Karpas-422 (cell line): ENCODE measurements around the gene MRPL34. TPM values are rescaled to one million over a fixed set of nuclear protein-coding genes. Genes with fewer than 3 reads are reported as not detected.

ENCODE experiments used
- DNase-seq: peaks from one replicate; pipeline ENCODE4 v3.0.0-alpha.2; 2015
- H2AFZ ChIP-seq: fragments of 200-600 bp; sonication (generic); 2 replicates; pipeline ENCODE4 v1.6.1; 2014; ENCODE audit warnings: antibody characterized with exemption, low read length, mixed read lengths
- H3K27ac ChIP-seq: fragments of 200-600 bp; sonication (generic); 2 replicates; pipeline ENCODE4 v1.5.1; 2014; ENCODE audit warnings: mild to moderate bottlenecking, low read length, moderate library complexity
- H3K27me3 ChIP-seq: fragments of 200-600 bp; sonication (generic); 2 replicates; pipeline ENCODE4 v1.6.1; 2014; ENCODE audit warnings: low read length, mixed read lengths
- H3K36me3 ChIP-seq: fragments of 200-600 bp; sonication (generic); 2 replicates; pipeline ENCODE4 v1.6.1; 2014; ENCODE audit warnings: low read length, mixed read lengths; ENCODE audit not compliant: insufficient read depth
- H3K4me1 ChIP-seq: fragments of 200-600 bp; sonication (generic); 2 replicates; pipeline ENCODE4 v1.6.1; 2014; ENCODE audit warnings: mild to moderate bottlenecking, low read length, mixed read lengths
- H3K4me2 ChIP-seq: fragments of 200-600 bp; sonication (generic); 2 replicates; pipeline ENCODE4 v1.6.1; 2014; ENCODE audit warnings: low read length, low read depth, mild to moderate bottlenecking; ENCODE audit not compliant: poor library complexity, severe bottlenecking
- H3K4me3 ChIP-seq: fragments of 200-600 bp; sonication (generic); 2 replicates; pipeline ENCODE4 v1.5.1; 2014; ENCODE audit warnings: mild to moderate bottlenecking, antibody characterized with exemption, low read length, mixed read lengths
- H3K79me2 ChIP-seq: fragments of 200-600 bp; sonication (generic); 2 replicates; pipeline ENCODE4 v1.6.1; 2014; ENCODE audit warnings: mild to moderate bottlenecking, low read length, mixed read lengths
- H3K9ac ChIP-seq: fragments of 200-600 bp; sonication (generic); 2 replicates; pipeline ENCODE4 v1.6.0; 2014; ENCODE audit warnings: low read length
- H3K9me2 ChIP-seq: fragments of 200-600 bp; sonication (generic), shearing (Covaris generic); replicated peaks from 2 replicates; pipeline ENCODE4 v1.6.0; 2014; ENCODE audit warnings: mild to moderate bottlenecking, low read length, moderate library complexity; ENCODE audit not compliant: insufficient read depth
- H3K9me3 ChIP-seq: fragments of 300-700, 200-600 bp; sonication (generic); 2 replicates; pipeline ENCODE4 v1.6.1; 2014; ENCODE audit warnings: low read length, mixed read lengths
- H4K20me1 ChIP-seq: fragments of 200-600 bp; sonication (generic); 2 replicates; pipeline ENCODE4 v1.6.1; 2014; ENCODE audit warnings: mild to moderate bottlenecking, antibody characterized with exemption, low read length, low read depth; ENCODE audit not compliant: insufficient read depth
- total RNA-seq: library from RNA; depleted of rRNA; stranded (reverse); fragments of >200 nt; shearing (Covaris generic); gene quantifications from 2 replicates; pipeline ENCODE4 v1.2.3, GENCODE V29; 2014; ENCODE audit warnings: low replicate concordance

Gene MRPL34
- total RNA-seq, 1 experiment from 2014 or later: 34.0 TPM

DNA sequence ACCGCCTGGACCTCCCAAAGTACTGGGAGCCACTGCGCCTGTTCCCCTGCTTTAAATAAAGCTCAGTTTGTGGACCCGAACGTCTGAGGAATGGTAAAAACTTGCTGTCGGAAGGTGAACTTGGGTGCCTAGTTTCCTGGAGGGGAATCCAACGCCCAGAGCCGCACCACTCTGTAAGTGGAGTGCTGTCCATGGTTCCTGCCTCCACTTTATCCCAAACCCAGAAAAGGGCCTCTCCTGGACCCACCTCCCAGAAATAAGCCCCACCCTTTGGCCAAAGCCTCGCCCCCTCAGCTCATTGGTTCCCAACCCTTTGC lies 26.6 kb downstream of the MRPL34 start:
- no peaks in the 10 kb centered on the region for H3K9me2 ChIP-seq

DNA sequence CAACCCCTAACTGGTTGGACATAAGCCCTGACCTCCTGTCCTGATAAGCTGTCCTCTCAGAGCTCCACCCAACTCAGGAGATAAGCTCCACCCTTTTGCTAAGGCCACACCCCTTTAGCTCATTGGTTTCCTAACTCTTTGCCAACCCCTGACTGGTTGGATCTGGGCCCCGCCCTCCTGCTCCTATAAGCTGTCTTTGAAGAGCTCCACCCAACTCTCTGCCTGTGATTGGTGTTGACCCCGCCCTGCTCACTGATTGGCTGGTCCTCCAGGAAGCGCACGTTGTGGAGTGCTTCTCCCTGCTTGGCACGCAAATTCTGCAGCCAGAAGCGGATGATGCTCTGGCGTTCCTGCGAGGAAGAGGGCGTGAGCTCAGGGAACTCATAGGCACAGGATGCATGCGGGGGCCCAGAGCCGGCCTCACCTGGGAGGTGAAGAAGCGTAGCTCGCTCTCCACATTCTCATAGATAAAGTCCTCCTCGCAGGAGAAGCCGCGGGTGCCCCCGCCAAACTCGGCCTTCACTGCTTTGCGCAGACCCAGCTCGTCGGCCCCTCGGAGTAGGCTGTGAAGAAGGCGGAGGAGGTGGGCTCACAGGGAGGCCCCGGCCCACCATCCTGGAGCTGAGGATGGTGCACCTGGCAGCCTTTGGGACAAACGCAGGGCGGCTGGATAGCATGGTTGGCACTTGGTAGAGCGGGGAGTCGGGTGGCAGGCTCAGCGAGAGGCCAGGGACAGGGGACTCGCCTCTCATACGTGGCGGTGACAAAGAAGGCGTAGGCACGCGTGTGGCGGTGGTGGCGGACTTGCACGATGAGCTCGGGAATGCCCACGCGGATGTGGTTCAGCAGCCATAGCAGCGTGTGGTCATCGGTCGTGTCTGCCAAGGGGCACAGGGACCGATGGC lies 27.3 kb downstream of the MRPL34 start:
- Histone ChIP-seq H2AFZ (no peak overlapping the region), H3K27me3 (no peaks in the 10 kb centered on the region), H3K9me3 (no peaks in the 10 kb centered on the region), H3K4me1 (peaks cover 20% of the 10 kb centered on the region), H4K20me1 (no peaks in the 10 kb centered on the region), H3K9ac (no peak overlapping the region), H3K9me2 (no peaks in the 10 kb centered on the region), H3K79me2 (peaks cover under 1% of the 10 kb centered on the region), H3K36me3 (no peaks in the 10 kb centered on the region), H3K27ac (no peak overlapping the region), H3K4me3 (no peak overlapping the region; the same call in 1 of the 2 replicates), H3K4me2 (no peak overlapping the region)
- DNase-seq: peak; percentile 95

More for the DNA sequence above, 26.6 kb downstream of the MRPL34 start:
- Histone ChIP-seq H3K27ac (no peak overlapping the region), H2AFZ (no peak overlapping the region), H3K4me3 (no peak overlapping the region), H3K79me2 (no peaks in the 10 kb centered on the region), H3K4me2 (no peak overlapping the region), H3K27me3 (no peaks in the 10 kb centered on the region), H3K9ac (no peak overlapping the region), H3K4me1 (peaks cover 20% of the 10 kb centered on the region), H3K36me3 (no peaks in the 10 kb centered on the region), H3K9me3 (no peaks in the 10 kb centered on the region), H4K20me1 (no peaks in the 10 kb centered on the region)
- DNase-seq: no peak

DNA sequence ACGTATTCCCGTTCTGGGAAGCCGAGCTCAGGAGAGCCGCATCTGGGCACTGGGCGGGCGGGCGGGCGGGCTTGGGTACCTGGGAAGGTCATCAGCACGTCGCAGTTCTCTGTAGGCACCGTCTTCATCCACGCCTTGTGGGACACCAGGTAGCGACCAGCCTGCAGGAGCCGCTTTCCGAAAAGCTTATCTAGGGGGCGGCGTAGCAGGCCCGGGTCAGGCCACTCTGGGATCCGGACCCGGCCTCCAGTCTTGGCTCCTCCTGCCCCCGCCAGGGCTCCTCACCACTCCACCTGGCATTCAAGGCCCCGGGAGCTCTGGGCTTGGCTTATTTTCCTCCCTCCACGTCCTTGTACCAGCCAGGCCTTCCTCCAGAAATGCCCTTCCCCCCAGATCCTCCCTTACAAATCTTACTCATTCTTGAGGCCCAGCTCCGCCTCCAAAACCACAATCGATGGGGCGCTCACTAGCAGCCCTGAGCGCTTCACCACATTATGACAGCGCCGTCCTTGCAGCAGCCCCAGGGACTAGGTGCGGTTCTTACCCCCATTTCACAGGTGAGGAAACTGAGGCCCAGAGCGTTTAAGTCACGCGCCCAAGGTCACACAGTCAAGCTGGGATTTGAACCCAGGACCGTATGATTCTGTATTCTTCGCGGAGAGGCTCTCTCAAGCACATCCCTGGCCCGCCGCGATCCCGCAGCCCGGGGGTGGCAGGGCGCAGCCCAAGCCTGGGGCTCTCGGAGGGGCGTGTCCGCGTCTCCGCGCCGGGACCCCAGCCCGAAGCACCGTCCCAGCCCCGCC lies 28.1 kb downstream of the MRPL34 start:
- H3K9me3 ChIP-seq: no peaks in the 10 kb centered on the region
- H2AFZ ChIP-seq: peak overlapping the region; percentile 84; the same call in 1 of the 2 replicates
- peak overlapping the region; percentile 72 for H3K9ac ChIP-seq
- peak overlapping the region; percentile 94 for H3K4me2 ChIP-seq
- no peaks in the 10 kb centered on the region for H3K27me3 ChIP-seq
- peaks cover 28% of the 10 kb centered on the region for H3K4me1 ChIP-seq
- no peaks in the 10 kb centered on the region for H3K36me3 ChIP-seq
- H3K27ac ChIP-seq: no peak overlapping the region
- H3K9me2 ChIP-seq: no peaks in the 10 kb centered on the region
- DNase-seq: peak; percentile 61
- H3K79me2 ChIP-seq: peaks cover 9% of the 10 kb centered on the region
- peak overlapping the region; percentile 73 for H3K4me3 ChIP-seq
- H4K20me1 ChIP-seq: no peaks in the 10 kb centered on the region

DNA sequence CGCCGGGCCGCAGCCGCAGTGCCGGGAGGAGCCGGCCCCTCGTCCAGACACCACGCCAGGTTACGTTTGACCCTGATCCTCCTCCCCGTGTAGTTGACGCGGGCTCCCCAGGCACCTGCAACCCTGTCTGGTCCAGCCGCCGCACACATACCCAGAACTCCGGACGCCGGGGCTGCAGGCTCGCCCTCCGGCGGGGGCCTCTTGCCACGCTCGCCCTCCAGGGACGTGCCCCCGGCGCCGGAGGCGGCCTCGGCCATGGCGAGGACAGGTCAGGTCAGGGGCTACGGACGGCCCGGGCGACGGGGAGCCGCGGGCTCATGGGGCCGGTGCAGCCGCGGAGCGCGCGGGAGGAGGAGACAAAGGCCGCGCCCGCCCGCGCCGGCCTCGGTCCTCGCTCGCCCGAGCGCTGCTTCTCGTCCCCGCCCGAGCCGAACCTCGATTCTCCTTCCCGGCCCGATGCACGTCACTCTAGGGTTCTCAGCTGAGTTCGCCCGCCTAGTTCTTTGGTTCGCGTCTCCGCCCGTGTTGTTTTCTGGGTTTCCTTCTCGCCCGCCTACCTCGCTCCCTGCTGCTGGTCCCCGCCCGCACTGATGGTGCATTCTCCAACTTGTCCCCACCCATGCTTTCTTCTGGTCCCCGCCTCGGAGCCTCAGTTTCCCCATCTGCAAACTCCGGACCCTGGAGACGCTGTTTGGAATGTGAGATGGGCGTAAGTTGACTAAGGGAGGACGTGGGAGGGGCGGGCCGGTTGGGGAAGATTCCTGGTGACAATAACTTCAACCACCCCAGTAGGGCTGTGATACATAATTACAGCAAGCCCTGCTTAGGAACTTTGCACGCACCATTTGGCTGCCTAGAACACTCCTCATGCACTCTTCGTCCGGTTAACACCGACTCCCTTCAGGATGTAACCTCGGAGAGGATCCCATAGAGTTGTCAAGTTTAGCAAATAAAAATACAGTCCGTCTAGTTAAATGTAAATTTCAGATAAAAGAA lies 29.0 kb downstream of the MRPL34 start, which contains the start of gene ANO8:
Gene ANO8 (minus strand): TSS at position 442 of the 996 bp plus-strand sequence. CDS start 185 bp downstream, at position 257.
- H3K4me2 ChIP-seq: peak within 1 kb of the TSS; percentile 94
- no peak within 1 kb of the TSS for H3K27ac ChIP-seq

DNA sequence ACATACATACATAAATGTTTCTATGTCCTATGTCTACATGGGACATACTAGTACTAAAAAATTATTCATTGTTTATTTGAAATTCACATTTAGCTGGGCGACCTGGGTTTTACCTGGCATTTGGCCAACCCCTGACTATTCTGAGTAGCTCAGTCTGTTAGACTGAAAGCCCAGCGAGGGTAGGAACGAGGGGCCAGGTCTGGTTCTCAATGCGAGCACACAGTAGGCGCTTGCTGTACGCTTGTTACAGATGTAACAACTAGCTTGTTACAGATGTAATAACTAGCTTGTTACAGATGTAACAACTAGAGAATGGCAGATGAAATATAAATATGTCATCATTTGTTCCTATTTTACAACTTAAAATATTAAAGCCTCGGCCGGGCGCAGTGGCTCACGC lies 29.9 kb downstream of the MRPL34 start:
- Histone ChIP-seq H3K36me3 (no peaks in the 10 kb centered on the region), H3K79me2 (peaks cover 9% of the 10 kb centered on the region), H2AFZ (no peak overlapping the region), H3K4me2 (peak overlapping the region; percentile 94), H3K4me3 (peak overlapping the region; percentile 73; the same call in 1 of the 2 replicates), H3K4me1 (peaks cover 30% of the 10 kb centered on the region), H3K27me3 (no peaks in the 10 kb centered on the region), H3K9ac (no peak overlapping the region), H4K20me1 (no peaks in the 10 kb centered on the region), H3K27ac (no peak overlapping the region), H3K9me3 (no peaks in the 10 kb centered on the region), H3K9me2 (no peaks in the 10 kb centered on the region)
- no peak for DNase-seq

More for the DNA sequence above, 29.0 kb downstream of the MRPL34 start, which contains the start of gene ANO8:
- H3K9ac ChIP-seq: peak within 1 kb of the TSS; percentile 72
- H3K36me3 ChIP-seq: no peaks in the 10 kb centered on the region
- H3K9me3 ChIP-seq: no peaks in the 10 kb centered on the region
- DNase-seq: peak; percentile 99
- peaks cover 9% of the 10 kb centered on the region for H3K79me2 ChIP-seq
- peaks cover 30% of the 10 kb centered on the region for H3K4me1 ChIP-seq
- no peaks in the 10 kb centered on the region for H3K9me2 ChIP-seq
- peak within 1 kb of the TSS; percentile 73 for H3K4me3 ChIP-seq
- H2AFZ ChIP-seq: peak within 1 kb of the TSS; percentile 93
- H4K20me1 ChIP-seq: no peaks in the 10 kb centered on the region
- H3K27me3 ChIP-seq: no peaks in the 10 kb centered on the region

DNA sequence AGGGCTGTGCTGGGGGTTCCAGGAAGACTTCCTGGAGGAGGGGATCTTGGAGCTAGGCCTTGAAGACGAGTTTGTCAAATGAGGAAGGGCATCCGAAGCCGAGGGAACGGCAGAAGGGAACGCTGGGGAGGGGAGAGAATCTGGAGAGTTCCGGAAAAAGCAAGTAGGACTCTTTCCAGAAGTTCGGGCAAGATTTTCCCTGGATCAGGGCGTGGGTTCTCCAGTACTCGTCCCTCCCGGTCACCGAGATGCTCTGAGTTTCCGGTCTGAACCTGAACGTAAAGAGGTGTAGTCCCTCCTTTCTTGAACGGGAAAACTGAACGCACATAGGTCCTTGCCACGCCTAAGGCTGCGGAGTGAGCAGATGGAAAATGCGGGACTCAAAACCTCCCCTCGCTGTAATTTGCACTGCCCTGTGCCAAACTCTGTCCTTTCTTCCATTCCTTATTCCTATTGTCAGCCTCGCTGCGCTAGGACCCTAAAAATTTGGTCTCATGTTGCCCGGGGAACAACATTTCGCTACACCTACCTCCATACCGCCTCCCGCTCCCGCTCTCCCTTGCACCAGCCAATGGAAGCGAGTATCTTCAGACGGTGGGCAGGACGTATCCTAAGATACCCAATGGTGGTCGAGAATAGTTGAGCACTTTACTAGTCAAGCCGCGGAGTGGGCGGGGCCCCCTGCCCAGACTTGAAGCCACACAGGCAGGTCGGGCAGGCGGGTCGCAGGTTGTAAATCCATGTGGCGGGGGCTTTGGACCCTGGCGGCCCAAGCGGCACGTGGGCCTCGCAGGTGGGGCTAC lies 31.4 kb downstream of the MRPL34 start, which contains the start of gene GTPBP3:
Gene GTPBP3 (plus strand): TSS at position 682 of the 803 bp plus-strand sequence. CDS start 59 bp downstream, at position 741.
- Histone ChIP-seq H2AFZ (peak within 1 kb of the TSS; percentile 98), H3K4me3 (peak within 1 kb of the TSS; percentile 91), H3K4me2 (peak within 1 kb of the TSS; percentile 99), H3K79me2 (peaks cover 9% of the 10 kb centered on the region), H3K9ac (peak within 1 kb of the TSS; percentile 92), H3K4me1 (peaks cover 30% of the 10 kb centered on the region), H4K20me1 (no peaks in the 10 kb centered on the region), H3K9me3 (no peaks in the 10 kb centered on the region), H3K36me3 (peaks cover 5% of the 10 kb centered on the region; the same call in 1 of the 2 replicates), H3K9me2 (no peaks in the 10 kb centered on the region), H3K27ac (peak within 1 kb of the TSS; percentile 77), H3K27me3 (no peaks in the 10 kb centered on the region)
- DNase-seq: peak; percentile 99
